Activated T-cell treated with anti-CD3 and anti-CD28 coated beads for 48 hours (primary cell): Measurements from ENCODE around the gene CMIP.

ENCODE experiments used
- DNase-seq: peaks from one replicate; pipeline ENCODE4 v3.0.0-alpha.2; 2020; ENCODE audit warnings: low read depth

The CMIP gene

GRCh38 chr16:81551151-81551808 is 106.7 kb downstream of the CMIP start:
- DNase-seq = peak; percentile 12

GRCh38 chr16:81551821-81552304 is 107.3 kb downstream of the CMIP start:
- DNase-seq = no peak

GRCh38 chr16:81552743-81553079 is 108.1 kb downstream of the CMIP start:
- DNase-seq = no peak

- DNase-seq = no peak
Measured at GRCh38 chr16:81553080-81553813, 108.6 kb downstream of the CMIP start.

- DNase-seq = no peak
Measured at GRCh38 chr16:81553814-81554675, 109.4 kb downstream of the CMIP start.

GRCh38 chr16:81554979-81555378 is 110.4 kb downstream of the CMIP start:
- no peak for DNase-seq

- DNase-seq = no peak
Measured at GRCh38 chr16:81555660-81556059, 111.1 kb downstream of the CMIP start.

GRCh38 chr16:81556715-81557284 is 112.2 kb downstream of the CMIP start:
- DNase-seq = no peak

GRCh38 chr16:81558077-81558443 is 113.5 kb downstream of the CMIP start:
- DNase-seq = no peak

GRCh38 chr16:81558444-81559175 is 114.0 kb downstream of the CMIP start:
- DNase-seq = no peak

GRCh38 chr16:81560979-81561657 is 116.5 kb downstream of the CMIP start:
- DNase-seq = no peak

- DNase-seq = no peak
Measured at GRCh38 chr16:81562174-81562849, 117.7 kb downstream of the CMIP start.

- DNase-seq = no peak
Measured at GRCh38 chr16:81562926-81563325, 118.3 kb downstream of the CMIP start.

GRCh38 chr16:81564421-81564911 is 119.9 kb downstream of the CMIP start:
- no peak for DNase-seq

- DNase-seq = no peak
Measured at GRCh38 chr16:81565321-81566028, 120.9 kb downstream of the CMIP start.

- no peak for DNase-seq
Measured at GRCh38 chr16:81566086-81567007, 121.7 kb downstream of the CMIP start.

- no peak for DNase-seq
Measured at GRCh38 chr16:81567087-81567486, 122.5 kb downstream of the CMIP start.

- DNase-seq = peak; percentile 68
Measured at GRCh38 chr16:81567987-81568748, 123.6 kb downstream of the CMIP start.
